A172 (cell line): ENCODE measurements around the gene NBEA. TPM values are rescaled to one million over a fixed set of nuclear protein-coding genes. Genes with fewer than 3 reads are reported as not detected.

Experiments used
- DNase-seq: peaks from one replicate; pipeline ENCODE4 v3.0.0-alpha.2; 2015; ENCODE audit warnings: low spot score
- total RNA-seq: library from RNA; depleted of rRNA; stranded (reverse); fragments of >200 nt; shearing (Covaris generic); gene quantifications from 2 replicates; pipeline ENCODE4 v1.2.3, GENCODE V29; 2014

Gene NBEA
- total RNA-seq, 1 experiment from 2014 or later, result 2.5 TPM

- DNase-seq, result no peak
Observed at GRCh38 chr13:35702316-35702715, 760.2 kb downstream of the NBEA start.

- DNase-seq, result no peak
Observed at GRCh38 chr13:35703061-35703460, 761.0 kb downstream of the NBEA start.

GRCh38 chr13:35704331-35704730, 762.3 kb downstream of the NBEA start:
- DNase-seq, result no peak

GRCh38 chr13:35706281-35706680, 764.2 kb downstream of the NBEA start:
- no peak for DNase-seq

GRCh38 chr13:35706721-35707120, 764.7 kb downstream of the NBEA start:
- no peak for DNase-seq

GRCh38 chr13:35711909-35712308, 769.8 kb downstream of the NBEA start:
- no peak for DNase-seq

- DNase-seq, result peak; percentile 18
Observed at GRCh38 chr13:35712907-35713761, 771.1 kb downstream of the NBEA start.

GRCh38 chr13:35714121-35714520, 772.1 kb downstream of the NBEA start:
- DNase-seq, result no peak

GRCh38 chr13:35714588-35715377, 772.7 kb downstream of the NBEA start:
- no peak for DNase-seq

GRCh38 chr13:35716186-35716585, 774.1 kb downstream of the NBEA start:
- DNase-seq, result peak; percentile 41

- DNase-seq, result no peak
Observed at GRCh38 chr13:35716729-35717128, 774.7 kb downstream of the NBEA start.

GRCh38 chr13:35718084-35718483, 776.0 kb downstream of the NBEA start:
- DNase-seq, result no peak

GRCh38 chr13:35720290-35720689, 778.2 kb downstream of the NBEA start:
- no peak for DNase-seq

GRCh38 chr13:35720690-35721554, 778.9 kb downstream of the NBEA start:
- peak; percentile 49 for DNase-seq
